ENCODE measurements around the gene PPP2R2C. TPM values are rescaled to one million over a fixed set of nuclear protein-coding genes. Genes with fewer than 3 reads are reported as not detected.

Gene PPP2R2C
- total RNA-seq, 2 donors from 2014 or later = 0.05 to 0.35 TPM

DNA sequence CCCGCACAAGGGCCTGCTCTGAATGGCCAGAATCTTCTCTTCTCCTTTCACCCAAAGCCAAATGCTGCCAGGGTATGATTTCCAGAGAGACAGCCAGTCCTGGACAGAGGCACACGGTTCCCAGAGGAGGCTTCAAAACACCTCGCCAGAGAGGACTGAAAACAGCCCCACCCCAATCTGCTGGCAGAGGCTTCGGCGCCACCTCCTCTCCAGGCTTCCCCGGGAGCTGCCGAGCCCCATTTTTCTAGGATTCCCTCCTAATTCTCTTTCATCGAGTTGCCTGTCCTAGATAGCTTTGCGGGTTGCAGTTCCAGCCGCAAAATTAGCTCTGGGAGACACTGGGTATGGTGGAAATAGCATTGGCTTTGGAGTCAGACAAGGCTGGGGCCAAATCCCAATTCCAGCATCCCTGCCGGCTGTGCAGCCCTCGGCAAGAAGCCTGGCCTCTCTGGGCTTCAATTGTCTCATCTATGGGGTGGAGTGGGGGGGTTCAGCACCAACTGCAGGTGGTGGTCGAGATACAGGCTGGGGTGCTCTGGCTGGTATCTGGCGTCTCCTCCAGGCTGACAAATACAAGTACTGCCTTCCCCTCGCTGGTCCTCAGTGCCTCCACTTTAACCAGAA, 22.6 kb downstream of the PPP2R2C start:
- no peaks in the 10 kb centered on the region for H3K9me3 ChIP-seq
- H3K9ac ChIP-seq (ENCODE audit: low read depth in 2 of 2, low read length in 2 of 2) = no peak overlapping the region
- intact Hi-C loops (cut with DNase I) = no loop called here
- TF ChIP-seq, protein P1, sequence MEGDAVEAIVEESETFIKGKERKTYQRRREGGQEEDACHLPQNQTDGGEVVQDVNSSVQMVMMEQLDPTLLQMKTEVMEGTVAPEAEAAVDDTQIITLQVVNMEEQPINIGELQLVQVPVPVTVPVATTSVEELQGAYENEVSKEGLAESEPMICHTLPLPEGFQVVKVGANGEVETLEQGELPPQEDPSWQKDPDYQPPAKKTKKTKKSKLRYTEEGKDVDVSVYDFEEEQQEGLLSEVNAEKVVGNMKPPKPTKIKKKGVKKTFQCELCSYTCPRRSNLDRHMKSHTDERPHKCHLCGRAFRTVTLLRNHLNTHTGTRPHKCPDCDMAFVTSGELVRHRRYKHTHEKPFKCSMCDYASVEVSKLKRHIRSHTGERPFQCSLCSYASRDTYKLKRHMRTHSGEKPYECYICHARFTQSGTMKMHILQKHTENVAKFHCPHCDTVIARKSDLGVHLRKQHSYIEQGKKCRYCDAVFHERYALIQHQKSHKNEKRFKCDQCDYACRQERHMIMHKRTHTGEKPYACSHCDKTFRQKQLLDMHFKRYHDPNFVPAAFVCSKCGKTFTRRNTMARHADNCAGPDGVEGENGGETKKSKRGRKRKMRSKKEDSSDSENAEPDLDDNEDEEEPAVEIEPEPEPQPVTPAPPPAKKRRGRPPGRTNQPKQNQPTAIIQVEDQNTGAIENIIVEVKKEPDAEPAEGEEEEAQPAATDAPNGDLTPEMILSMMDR (IDR thresholded peaks at IDR 0.05) = no peak
- no peak overlapping the region for H3K27ac ChIP-seq
- DNase-seq = no peak
- H3K36me3 ChIP-seq = no peaks in the 10 kb centered on the region
- no peaks in the 10 kb centered on the region for H3K27me3 ChIP-seq
- H3K4me3 ChIP-seq = no peak overlapping the region
- H3K4me1 ChIP-seq = no peaks in the 10 kb centered on the region

DNA sequence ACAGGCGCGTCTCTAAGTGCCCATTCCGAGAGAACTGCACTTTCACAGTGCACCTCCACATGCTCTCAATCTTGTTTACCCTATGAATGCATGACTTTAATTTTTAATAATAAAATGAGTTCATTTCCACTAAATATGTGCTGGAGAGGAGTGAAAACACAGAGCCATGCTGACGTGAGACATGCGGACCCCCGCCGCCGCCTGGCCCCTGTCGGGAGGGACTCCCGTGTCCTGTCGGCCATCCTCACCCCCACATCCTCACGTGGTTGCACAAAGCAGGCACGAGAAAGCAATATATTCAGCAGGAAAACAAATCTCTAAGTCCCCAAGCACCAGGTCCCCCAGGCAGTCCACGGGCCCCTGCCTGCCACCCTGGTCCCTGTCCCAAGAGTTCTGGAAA, 23.1 kb downstream of the PPP2R2C start:
- H3K4me1 ChIP-seq = no peaks in the 10 kb centered on the region
- DNase-seq = no peak
- H3K36me3 ChIP-seq = no peaks in the 10 kb centered on the region
- H3K9me3 ChIP-seq = no peaks in the 10 kb centered on the region
- no peaks in the 10 kb centered on the region for H3K27me3 ChIP-seq
- no peak overlapping the region for H3K4me3 ChIP-seq
- no peak overlapping the region for H3K9ac ChIP-seq (ENCODE audit: low read depth in 2 of 2, low read length in 2 of 2)
- intact Hi-C loops (cut with DNase I) = no loop called here
- TF ChIP-seq, protein P1 (IDR thresholded peaks at IDR 0.05) = no peak
- no peak overlapping the region for H3K27ac ChIP-seq

DNA sequence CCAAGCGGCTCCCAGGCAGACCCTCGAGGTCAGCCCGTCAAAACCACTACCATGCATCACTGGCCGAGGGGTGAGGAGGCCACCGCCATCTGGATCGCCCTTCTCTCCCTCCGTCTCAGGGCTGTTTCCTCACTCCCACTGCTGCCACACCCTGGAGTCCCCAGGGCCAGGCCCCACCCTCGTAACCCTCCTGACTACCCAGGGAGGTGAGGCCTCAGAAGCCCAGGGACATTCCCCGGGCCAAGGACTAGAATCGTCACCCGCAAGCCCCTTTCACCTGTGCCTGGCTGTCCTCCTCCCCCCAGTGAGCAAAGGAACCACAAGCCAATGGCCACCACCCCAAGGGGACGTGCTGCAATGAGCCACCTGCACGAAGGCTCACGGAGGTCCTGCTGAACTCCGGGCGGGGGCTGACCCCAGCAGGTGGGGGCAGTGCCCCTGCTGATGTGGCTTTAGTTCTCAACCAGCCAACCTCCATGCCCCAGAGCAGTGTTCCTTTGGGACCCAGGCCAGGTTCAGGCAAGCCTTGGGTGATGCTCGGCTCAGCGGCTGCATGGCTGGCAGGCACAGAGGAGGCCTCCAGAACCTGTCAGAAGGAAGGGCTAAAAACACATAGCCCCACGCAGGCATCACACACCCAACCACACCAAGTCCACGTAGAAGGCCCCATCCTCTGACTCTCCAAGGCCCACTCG, 23.8 kb downstream of the PPP2R2C start:
- no peaks in the 10 kb centered on the region for H3K27me3 ChIP-seq
- H3K9me3 ChIP-seq = no peaks in the 10 kb centered on the region
- H3K9ac ChIP-seq (ENCODE audit: low read depth in 2 of 2, low read length in 2 of 2) = no peak overlapping the region
- DNase-seq = no peak
- intact Hi-C loops (cut with DNase I) = no loop called here
- H3K4me1 ChIP-seq = no peaks in the 10 kb centered on the region
- no peaks in the 10 kb centered on the region for H3K36me3 ChIP-seq
- TF ChIP-seq, protein P1 (IDR thresholded peaks at IDR 0.05) = no peak
- no peak overlapping the region for H3K4me3 ChIP-seq
- H3K27ac ChIP-seq = no peak overlapping the region

DNA sequence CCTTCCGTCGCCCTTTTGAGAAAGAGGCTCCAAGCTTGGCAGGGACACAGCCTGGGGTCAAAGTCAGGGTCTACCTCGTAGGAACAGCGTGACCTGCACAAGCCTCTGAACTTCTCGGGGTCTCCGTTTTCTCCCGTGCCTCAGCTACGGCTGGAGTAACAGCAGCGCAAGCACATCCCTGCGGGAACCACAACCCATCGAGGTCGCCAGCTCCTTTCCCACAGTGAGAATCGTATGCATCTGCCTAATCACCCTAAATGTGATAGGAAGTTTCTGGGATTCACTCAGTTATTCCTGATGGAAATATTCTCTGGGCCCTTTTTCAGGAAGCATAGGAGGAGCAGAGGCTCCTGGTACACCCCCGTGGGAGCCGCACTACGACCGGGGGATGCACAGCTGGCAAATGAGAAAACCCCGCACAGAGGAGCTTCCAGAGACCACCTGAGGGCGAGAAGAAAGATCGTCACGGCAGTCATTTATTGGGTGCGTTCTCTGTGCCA, 24.7 kb downstream of the PPP2R2C start:
- no peaks in the 10 kb centered on the region for H3K27me3 ChIP-seq
- TF ChIP-seq, protein P1 (IDR thresholded peaks at IDR 0.05) = no peak
- intact Hi-C loops (cut with DNase I) = no loop called here
- H3K4me1 ChIP-seq = no peaks in the 10 kb centered on the region
- no peak for DNase-seq
- H3K36me3 ChIP-seq = no peaks in the 10 kb centered on the region
- no peak overlapping the region for H3K9ac ChIP-seq (ENCODE audit: low read depth in 2 of 2, low read length in 2 of 2)
- H3K27ac ChIP-seq = no peak overlapping the region
- no peaks in the 10 kb centered on the region for H3K9me3 ChIP-seq
- no peak overlapping the region for H3K4me3 ChIP-seq

DNA sequence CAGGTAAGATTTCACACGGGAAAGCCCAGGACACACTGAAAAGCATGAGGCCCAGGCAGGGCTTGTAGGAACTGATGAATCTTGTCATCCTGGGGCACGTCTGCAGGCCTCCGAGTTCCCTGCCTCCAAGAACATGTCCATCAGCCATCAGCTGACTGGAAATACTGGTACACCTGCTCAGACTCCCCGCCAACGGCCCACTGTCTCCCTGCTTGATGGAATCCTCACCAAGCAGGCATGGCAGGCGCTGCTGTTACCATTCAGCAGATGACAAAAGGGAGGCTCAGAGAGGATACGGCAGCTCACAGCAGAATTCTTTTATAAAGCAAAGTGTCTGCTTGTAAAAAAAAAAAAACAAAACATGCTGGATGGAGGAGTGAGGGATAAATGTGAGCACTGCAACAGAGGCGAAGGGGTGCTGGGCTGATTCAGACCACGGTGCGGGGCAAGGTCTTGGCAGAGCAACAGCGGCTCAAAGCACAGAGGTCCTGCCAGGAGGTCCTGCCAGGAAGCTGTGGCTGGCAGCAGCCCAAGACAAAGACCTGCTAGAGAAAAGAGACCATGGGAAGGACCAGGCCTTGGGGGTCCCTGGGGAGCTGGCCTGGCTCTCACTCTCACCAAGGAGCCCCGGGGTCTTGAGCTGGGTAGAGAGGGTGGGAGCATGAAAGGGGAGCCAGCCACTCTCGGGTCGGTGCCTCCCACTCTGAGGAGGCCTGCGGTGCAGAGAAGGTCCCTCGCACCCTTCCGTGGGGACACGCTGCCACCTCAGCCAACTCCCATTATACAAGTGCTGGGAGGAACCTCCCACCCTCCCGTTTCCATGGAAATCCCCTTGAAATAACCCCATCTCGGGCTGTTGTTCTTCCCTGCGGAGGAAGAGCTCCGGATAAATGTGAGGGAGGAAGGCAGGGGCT, 25.6 kb downstream of the PPP2R2C start:
- H3K27ac ChIP-seq = no peak overlapping the region
- H3K36me3 ChIP-seq = no peaks in the 10 kb centered on the region
- no peak for DNase-seq
- no peak overlapping the region for H3K4me3 ChIP-seq
- H3K9me3 ChIP-seq = no peaks in the 10 kb centered on the region
- H3K27me3 ChIP-seq = no peaks in the 10 kb centered on the region
- TF ChIP-seq, protein P1 (IDR thresholded peaks at IDR 0.05) = no peak
- no peaks in the 10 kb centered on the region for H3K4me1 ChIP-seq
- no peak overlapping the region for H3K9ac ChIP-seq (ENCODE audit: low read depth in 2 of 2, low read length in 2 of 2)
- intact Hi-C loops (cut with DNase I) = no loop called here
